D721Med (cell line): ENCODE measurements around the gene CALML6.

Source experiments
- DNase-seq: peaks from one replicate; pipeline ENCODE4 v3.0.0; 2011; ENCODE audit warnings: low spot score; ENCODE audit not compliant: insufficient read length
- FAIRE-seq: peaks from 2 replicates; lab custom pipeline; 2011; peaks lifted over from hg19 to GRCh38; lab: Jason Lieb, UNC
- CTCF ChIP-seq: IDR thresholded peaks from 2 replicates; pipeline ENCODE4 v1.5.1; 2012; ENCODE audit warnings: mild to moderate bottlenecking, control low read depth; ENCODE audit not compliant: insufficient read depth; ENCODE audit errors: missing control alignments

CALML6 gene

GRCh38 chr1:1875932-1876331, 39.1 kb upstream of the CALML6 start:
- TF ChIP-seq CTCF, result no peak
- FAIRE-seq (no peak), DNase-seq (no peak)

GRCh38 chr1:1876335-1876930, 38.6 kb upstream of the CALML6 start:
- FAIRE-seq, result no peak
- TF ChIP-seq CTCF, result no peak
- no peak for DNase-seq

- no peak for TF ChIP-seq CTCF
- no peak for FAIRE-seq
- DNase-seq, result no peak
Observed at GRCh38 chr1:1877865-1878436, 37.1 kb upstream of the CALML6 start.

- DNase-seq (no peak), FAIRE-seq (no peak)
- no peak for TF ChIP-seq CTCF
Observed at GRCh38 chr1:1879942-1880341, 35.1 kb upstream of the CALML6 start.

GRCh38 chr1:1880617-1881312, 34.3 kb upstream of the CALML6 start:
- DNase-seq (no peak), FAIRE-seq (no peak)
- no peak for TF ChIP-seq CTCF

- DNase-seq (no peak), FAIRE-seq (no peak)
- TF ChIP-seq CTCF, result no peak
Observed at GRCh38 chr1:1881727-1882126, 33.3 kb upstream of the CALML6 start.
